Heart right ventricle (tissue), 16 donors: Measurements from ENCODE around the gene RRAD. TPM values are rescaled to one million over a fixed set of nuclear protein-coding genes. Genes with fewer than 3 reads are reported as not detected.
"Not testable (repeated sequence)": the region's sequence is repeated elsewhere in the genome, so short reads cannot be mapped to it uniquely, and the experiment has no call there.

Source experiments
- ATAC-seq, 8 donors: fragments of 200-7000 bp; cut with Tn5 transposase; one replicate each; pipeline ENCODE4 v1.9.1; 2020; ENCODE audit warnings: mild to moderate bottlenecking in 8 of 8, moderate library complexity in 8 of 8, moderate number of reproducible peaks in 1 of 8
- DNase-seq, 2 donors: peaks; one replicate each; pipeline ENCODE4 v3.0.0-alpha.2; 2020
- H3K27ac ChIP-seq, 10 donors: fragments of 200-600 bp; sonication (generic) in 2 of 10; one replicate each; pipeline versions ENCODE4 v1.5.0 to v1.8.0; 2020 to 2022; ENCODE audit warnings: mild to moderate bottlenecking in 3 of 10
- H3K27me3 ChIP-seq, 7 donors: fragments of 200-600 bp; one replicate each; pipeline ENCODE4 v1.8.0; 2021 to 2022; ENCODE audit warnings: mild to moderate bottlenecking in 2 of 7
- H3K36me3 ChIP-seq, 9 donors: fragments of 200-600 bp; sonication (generic) in 1 of 9; one replicate each; pipeline versions ENCODE4 v1.5.0 to v1.8.0; 2020 to 2022; ENCODE audit warnings: mild to moderate bottlenecking in 2 of 9
- H3K4me1 ChIP-seq, 9 donors: fragments of 200-600 bp; sonication (generic) in 1 of 9; one replicate each; pipeline versions ENCODE4 v1.5.0 to v1.8.0; 2020 to 2022; ENCODE audit warnings: mild to moderate bottlenecking in 4 of 9
- H3K4me3 ChIP-seq, 10 donors: fragments of 200-600 bp; sonication (generic) in 2 of 10; one replicate each; pipeline versions ENCODE4 v1.5.0 to v1.8.0; 2020 to 2022; ENCODE audit warnings: mild to moderate bottlenecking in 7 of 10, moderate library complexity in 2 of 10
- H3K9me3 ChIP-seq, 11 donors: fragments of 200-600 bp in 10 of 11; sonication (generic) in 2 of 11; one replicate each; pipeline versions ENCODE4 v1.5.0 to v1.8.0; 2013 to 2022; ENCODE audit warnings: mild to moderate bottlenecking in 2 of 11, control low read depth in 1 of 11, moderate library complexity in 1 of 11
- CTCF ChIP-seq, 9 donors: fragments of 200-600 bp; sonication (generic) in 2 of 9; IDR thresholded peaks; one replicate each; pipeline versions ENCODE4 v1.5.0 to v1.8.0; 2021 to 2022; ENCODE audit warnings: antibody characterized with exemption in 9 of 9, mild to moderate bottlenecking in 5 of 9, moderate library complexity in 1 of 9
- WGBS, 2 donors: extraction: QIAGEN DNeasy Blood & Tissue Kit; methylation state at CpG; one replicate each; pipeline ENCODE4 v1.1.7; 2013; ENCODE audit warnings: inconsistent platforms in 1 of 2; 5-methylcytosine and 5-hydroxymethylcytosine counted together
- intact Hi-C, 10 donors: fragments of 100-400 bp; cut with DNase I; formaldehyde crosslinking; loops; one replicate each; pipeline versions ENCODE4 v1.11.1 to v1.14.2; 2022
- polyA plus RNA-seq, 2 donors: library from polyadenylated mRNA; stranded (reverse); fragments of 200-250 nt; gene quantifications; one replicate each; pipeline ENCODE4 v1.2.3, GENCODE V29; 2013
- total RNA-seq, 10 donors: library from RNA; stranded (reverse); fragmentation: NEBNext Ultra II Directional in 3 of 10; extraction: Animal tissue kit (Norgen Biotek cat#: 25700) in 3 of 10; gene quantifications; one replicate each; pipeline versions ENCODE4 v1.2.1 to v1.2.4, GENCODE V29; 2021 to 2023
- donor health status: Arrhythmogenic right ventricular cardiomyopathy.
- donor health status: ischemic (EF 13 %, LVEDD 7.1; RV severe dilation, severe dysfunction).
- donor health status: healthy with polysubstance abuse.
- donor health status: DM: no; HTN: yes; CAD: no.
- donor health status: DM: no; HTN: no; CAD: no.
- donor health status: ischemic (EF 25% LVEDD 6.9; RV normal size, moderate dysfunction).
- donor health status: ischemic (EF 25% LVEDD 5.7; RV mildly dilated, moderate dysfunction).
- donor health status: healthy.
- donor health status: DM: yes; HTN: yes; CAD: no.
- donor health status: Ischemic cardiomyopathy.
- donor health status: ischemic (EF 35%, LVEDD 5.7; RV mildly dilated, moderate dysfunction).
- donor health status: nonischemic (EF 11% LVEDD 7.7; RV severe dilation, severe dysfunction).
- donor health status: DM: yes; HTN: yes; CAD: no.
- donor health status: PGD.
- donor health status: ischemic (EF 29% LVEDD 5.4; RV normal size, mild dysfunction).
- donor health status: nonischemic (EF 23%, LVEDD 6.1; RV moderate dilation, normal function).

Gene RRAD
- total and polyA plus RNA-seq, 12 donors = 48.4 to 1,227 (median 122) TPM

GRCh38 chr16:66898207-66898606, 27.1 kb downstream of the RRAD start:
- H3K4me3 ChIP-seq = no peak overlapping the region
- no peak for ATAC-seq
- WGBS, 2 donors = 52 to 54% methylated on average over 3 of the region's 3 CpGs
- H3K9me3 ChIP-seq = no peaks in the 10 kb centered on the region
- TF ChIP-seq CTCF (IDR thresholded peaks at IDR 0.05) = no peak
- intact Hi-C loops = loop anchor here in 5 of 10 donors (5.0 to 10.0 kb wide), 3 partner anchors 34 to 57 kb away; partner anchors contain the start of gene CIAO2B (in 3 of the 5)
- H3K4me1 ChIP-seq = peaks cover 19 to 68% (median 47%) of the 10 kb centered on the region in 9 donors
- H3K36me3 ChIP-seq = no peaks in the 10 kb centered on the region
- DNase-seq = no peak
- peak overlapping the region in 8 of 10 donors; percentile 31 to 99 (median 95) for H3K27ac ChIP-seq
- H3K27me3 ChIP-seq = no peaks in the 10 kb centered on the region

GRCh38 chr16:66896682-66897081, 28.7 kb downstream of the RRAD start:
- H3K36me3 ChIP-seq, H3K27me3 ChIP-seq, H3K27ac ChIP-seq, H3K4me3 ChIP-seq, DNase-seq, H3K9me3 ChIP-seq, ATAC-seq: not testable (repeated sequence)
- intact Hi-C loops = loop anchor here in 6 of 10 donors (2.0 to 10.0 kb wide), 4 partner anchors 32 to 58 kb away; partner anchors contain the start of gene CIAO2B (in 3 of the 6)
- peaks cover 16 to 55% (median 37%) of the 10 kb centered on the region in 9 donors for H3K4me1 ChIP-seq
- 83 to 85% methylated on average over 5 of the region's 5 CpGs for WGBS, 2 donors

- Histone ChIP-seq H3K36me3 (peaks cover 0 to 3% (median 0%) of the 10 kb centered on the region in 9 donors), H3K9me3 (no peaks in the 10 kb centered on the region), H3K27ac (peak overlapping the region in 2 of 10 donors; percentile 41 to 61), H3K4me1 (peaks cover 12 to 48% (median 31%) of the 10 kb centered on the region in 9 donors), H3K27me3 (no peaks in the 10 kb centered on the region), H3K4me3 (no peak overlapping the region)
- TF ChIP-seq CTCF (IDR thresholded peaks at IDR 0.05) = no peak
- intact Hi-C loops = loop anchor here in 7 of 10 donors (2.0 to 10.0 kb wide), 5 partner anchors 33 to 59 kb away; partner anchors contain the start of gene CIAO2B (in 3 of the 7)
- no peak for ATAC-seq
- DNase-seq = no peak
- WGBS, 2 donors = 90 to 93% methylated on average over 3 of the region's 3 CpGs
Observed at GRCh38 chr16:66895999-66896398, 29.3 kb downstream of the RRAD start.

- Histone ChIP-seq H3K27me3 (no peaks in the 10 kb centered on the region), H3K4me3 (no peak overlapping the region), H3K9me3 (no peaks in the 10 kb centered on the region), H3K4me1 (peaks cover 12 to 44% (median 27%) of the 10 kb centered on the region in 9 donors), H3K27ac (peak overlapping the region in 4 of 10 donors; percentile 29 to 61 (median 48)), H3K36me3 (peaks cover 0 to 7% (median 0%) of the 10 kb centered on the region in 9 donors)
- DNase-seq (no peak), ATAC-seq (no peak)
- no peak for TF ChIP-seq CTCF (IDR thresholded peaks at IDR 0.05)
- intact Hi-C loops = loop anchor here in 6 of 10 donors (2.0 to 10.0 kb wide), 4 partner anchors 37 to 59 kb away; partner anchors contain the start of gene CIAO2B (in 3 of the 6)
- 63 to 68% methylated on average over 5 of the region's 5 CpGs for WGBS, 2 donors
Observed at GRCh38 chr16:66895689-66895979, 29.7 kb downstream of the RRAD start.
